KOPT-K1 (cell line): Measurements from ENCODE around the gene CA5A.

ENCODE experiments used
- H3K27ac ChIP-seq: fragments of 200-600 bp; sonication (generic); 2 replicates; pipeline ENCODE4 v1.5.1; 2016; ENCODE audit warnings: antibody characterized with exemption, mild to moderate bottlenecking, low read depth, low read length; ENCODE audit not compliant: poor library complexity, severe bottlenecking
- H3K36me3 ChIP-seq: fragments of 200-600 bp; sonication (generic); 2 replicates; pipeline ENCODE4 v1.5.1; 2017; ENCODE audit warnings: antibody characterized with exemption, mild to moderate bottlenecking, low read length, moderate library complexity; ENCODE audit not compliant: insufficient read depth
- H3K9me3 ChIP-seq: fragments of 200-600 bp; sonication (generic); 2 replicates; pipeline ENCODE4 v1.5.1; 2017; ENCODE audit warnings: antibody characterized with exemption, low read length, mild to moderate bottlenecking; ENCODE audit not compliant: insufficient read depth, poor library complexity, severe bottlenecking

The CA5A gene

DNA sequence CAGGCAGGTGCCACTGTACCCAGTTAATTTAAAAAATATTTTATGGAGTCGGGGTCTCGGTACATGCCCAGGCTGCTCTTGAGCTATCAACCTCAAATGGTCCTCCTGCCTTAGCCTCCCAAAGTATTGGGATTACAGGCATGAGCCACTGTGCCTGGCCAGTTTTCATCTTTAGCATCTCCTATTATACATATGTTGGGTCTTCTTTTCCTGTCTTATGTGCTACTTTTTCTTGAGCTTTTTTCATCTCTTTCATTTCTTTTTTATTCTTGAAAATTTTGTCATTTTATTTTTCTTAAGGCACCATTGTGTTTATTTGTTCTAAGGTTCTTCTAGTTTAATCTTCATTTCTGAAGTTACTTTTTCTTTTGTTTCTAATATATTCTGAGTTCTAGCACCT lies 35.6 kb upstream of the CA5A start:
- Histone ChIP-seq H3K36me3 (peaks cover 15% of the 10 kb centered on the region), H3K27ac (no peak overlapping the region), H3K9me3 (peaks cover 19% of the 10 kb centered on the region)

DNA sequence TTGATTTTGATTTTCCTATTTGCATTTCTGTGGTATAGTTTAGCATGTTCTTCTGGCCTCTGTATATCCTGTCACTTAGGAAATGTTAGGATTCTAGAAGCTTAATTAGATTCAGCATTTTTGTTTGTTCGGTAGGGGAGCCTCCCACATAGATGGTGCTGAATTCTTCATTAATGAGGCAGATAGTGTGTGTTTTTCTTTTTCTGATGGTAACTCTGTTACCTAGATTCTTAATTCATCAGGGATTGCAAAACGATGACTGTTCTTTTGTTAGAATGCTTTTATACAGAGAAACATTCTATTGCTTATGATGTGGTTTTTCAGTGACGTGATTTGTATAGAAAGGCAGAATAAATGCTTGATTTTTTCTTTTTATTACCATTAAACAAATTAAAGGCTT lies 33.9 kb upstream of the CA5A start:
- Histone ChIP-seq H3K27ac (no peak overlapping the region), H3K36me3 (peaks cover 12% of the 10 kb centered on the region), H3K9me3 (peaks cover 19% of the 10 kb centered on the region)

DNA sequence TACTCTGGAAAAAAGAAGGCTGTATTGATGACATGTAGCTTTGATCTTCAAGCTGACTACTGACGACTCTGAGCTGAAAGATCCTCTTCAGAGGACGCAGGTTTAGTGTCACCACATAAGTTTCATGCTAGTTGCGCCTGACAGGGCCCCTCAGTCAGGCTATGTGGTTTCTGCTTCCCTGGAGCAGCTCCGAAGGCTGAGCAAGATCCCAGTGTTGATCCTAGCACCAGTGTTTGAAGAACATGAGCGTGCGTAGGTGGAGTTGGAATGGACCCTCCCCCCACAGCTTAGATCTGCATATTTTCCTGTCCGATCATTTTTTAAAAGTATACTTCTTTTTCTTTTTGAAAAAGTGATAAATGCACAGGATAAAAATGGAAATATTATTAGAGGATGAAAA lies 32.2 kb upstream of the CA5A start:
- peaks cover 10% of the 10 kb centered on the region; the same call in 1 of the 2 replicates for H3K36me3 ChIP-seq
- H3K27ac ChIP-seq: no peak overlapping the region
- H3K9me3 ChIP-seq: peaks cover 19% of the 10 kb centered on the region

DNA sequence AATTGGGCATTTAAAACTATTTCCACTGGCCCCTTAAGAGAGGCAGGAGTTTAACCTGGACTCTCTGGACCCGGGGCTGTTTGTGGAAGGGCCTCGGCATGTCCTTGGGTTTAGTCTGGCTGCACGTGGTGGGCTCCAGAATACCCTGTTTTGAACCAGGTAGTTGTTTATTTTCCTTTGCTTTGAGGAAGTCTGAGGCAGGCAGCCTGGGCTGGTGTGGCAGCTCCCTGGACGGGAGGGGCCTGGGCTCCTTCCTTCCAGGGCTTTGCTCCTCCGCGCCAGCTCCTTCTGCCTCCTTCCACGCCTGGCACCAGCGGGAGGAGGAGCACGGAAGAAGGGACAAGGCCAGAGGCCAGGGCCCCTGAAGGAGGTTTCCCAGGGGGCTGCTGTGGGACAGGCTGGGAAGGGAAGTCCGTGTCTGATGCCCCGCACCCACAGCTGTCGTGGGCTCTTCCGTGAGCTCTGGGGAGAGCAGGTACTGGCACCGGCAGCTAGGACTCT lies 30.4 kb upstream of the CA5A start:
- H3K27ac ChIP-seq: no peak overlapping the region
- H3K9me3 ChIP-seq: peaks cover 8% of the 10 kb centered on the region
- peaks cover 8% of the 10 kb centered on the region; the same call in 1 of the 2 replicates for H3K36me3 ChIP-seq

- Histone ChIP-seq H3K27ac (no peak overlapping the region), H3K9me3 (peaks cover 2% of the 10 kb centered on the region), H3K36me3 (peaks cover 2% of the 10 kb centered on the region; the same call in 1 of the 2 replicates)
Measured at GRCh38 chr16:87966064-87966645, 29.8 kb upstream of the CA5A start.

- no peak overlapping the region for H3K27ac ChIP-seq
- H3K36me3 ChIP-seq: no peaks in the 10 kb centered on the region
- no peaks in the 10 kb centered on the region for H3K9me3 ChIP-seq
Measured at GRCh38 chr16:87965417-87965816, 29.1 kb upstream of the CA5A start.

DNA sequence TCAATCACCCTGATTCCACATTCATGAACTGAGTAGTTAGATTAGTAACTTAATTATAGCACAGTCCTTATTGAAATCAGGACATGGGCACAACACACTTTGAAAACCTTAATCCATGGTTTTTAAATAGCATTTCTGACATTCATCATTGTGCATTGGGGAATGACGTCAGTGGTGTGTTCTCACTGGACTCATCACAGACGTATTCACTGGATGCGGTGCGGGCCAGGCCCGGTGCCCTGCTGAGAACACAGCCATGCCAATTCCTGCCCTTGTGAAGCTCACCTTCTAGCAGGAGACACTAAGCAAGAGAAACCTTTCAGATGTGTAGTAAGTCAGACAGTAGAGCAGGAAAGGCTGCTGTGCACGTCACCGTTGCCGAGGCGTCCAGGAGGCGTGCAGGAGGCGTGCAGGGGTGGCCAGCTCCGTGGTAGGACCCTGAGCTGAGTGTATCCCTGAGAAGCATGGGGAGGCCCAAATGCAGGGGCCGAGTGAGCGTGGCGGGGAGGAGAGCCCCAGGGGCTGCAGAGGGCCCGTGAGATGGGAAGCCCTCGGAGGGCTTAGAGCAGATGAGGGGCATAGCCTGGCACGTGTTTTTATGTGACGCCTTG lies 27.8 kb upstream of the CA5A start:
- Histone ChIP-seq H3K9me3 (no peaks in the 10 kb centered on the region), H3K27ac (no peak overlapping the region)

DNA sequence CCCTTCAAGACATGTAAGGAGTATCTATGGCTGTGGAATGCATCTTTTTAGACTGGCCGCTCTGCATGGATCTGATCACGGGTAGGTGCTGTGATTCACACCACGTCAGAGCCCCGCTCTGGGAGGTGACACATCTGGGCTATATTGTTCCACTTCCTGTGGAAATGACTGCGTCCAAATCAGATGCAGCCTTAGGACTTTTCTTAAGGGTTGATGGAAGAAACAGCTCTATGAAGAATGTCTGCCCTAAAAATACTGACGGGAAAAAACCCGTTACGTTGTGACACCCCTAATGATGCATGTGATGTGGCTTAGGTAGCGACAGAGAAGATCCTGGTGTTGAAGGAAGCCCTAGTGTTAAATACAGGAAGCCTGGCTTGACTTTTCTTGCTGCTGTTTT lies 27.1 kb upstream of the CA5A start:
- Histone ChIP-seq H3K36me3 (peaks cover 6% of the 10 kb centered on the region; the same call in 1 of the 2 replicates), H3K9me3 (no peaks in the 10 kb centered on the region), H3K27ac (no peak overlapping the region)

More for the DNA sequence above, 27.8 kb upstream of the CA5A start:
- no peaks in the 10 kb centered on the region for H3K36me3 ChIP-seq

DNA sequence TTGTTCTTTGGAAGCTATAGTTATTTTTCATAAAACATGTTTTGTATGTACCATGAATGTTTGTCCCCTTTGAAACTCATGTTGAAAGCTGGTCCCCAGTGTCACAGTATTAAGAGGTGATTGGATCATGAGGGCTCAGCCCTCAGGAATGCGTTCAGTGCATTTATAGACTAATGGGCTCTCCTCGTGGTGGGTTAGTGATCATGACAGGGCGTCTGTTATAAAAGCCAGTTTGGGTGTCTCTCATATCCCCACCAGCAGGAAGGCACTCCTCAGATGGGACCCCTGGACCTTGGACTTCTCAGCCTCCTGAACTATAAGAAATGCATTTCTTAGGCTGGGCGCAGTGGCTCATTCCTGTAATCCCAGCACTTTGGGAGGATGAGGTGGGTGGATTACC lies 25.3 kb upstream of the CA5A start:
- H3K9me3 ChIP-seq: no peaks in the 10 kb centered on the region
- peaks cover 21% of the 10 kb centered on the region for H3K36me3 ChIP-seq
- no peak overlapping the region for H3K27ac ChIP-seq

DNA sequence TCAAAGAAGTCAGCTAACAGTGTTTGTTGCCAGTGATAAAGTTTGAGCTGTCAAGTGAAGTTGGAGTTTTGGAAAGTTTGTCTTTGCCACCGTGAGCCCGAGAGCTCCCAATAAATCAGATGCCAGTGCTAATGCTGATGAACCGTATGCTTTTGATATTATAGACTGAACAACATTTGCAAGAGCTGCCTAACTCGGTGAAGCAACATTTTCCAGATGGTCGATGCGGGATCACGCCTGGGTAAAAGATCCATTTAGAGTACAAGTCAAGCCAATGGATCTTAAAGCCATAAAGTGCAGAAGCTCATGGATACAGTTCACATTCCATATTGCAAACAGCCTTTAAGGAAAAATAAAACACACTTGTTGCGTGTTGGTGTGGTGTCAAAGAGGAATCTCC lies 24.5 kb upstream of the CA5A start:
- Histone ChIP-seq H3K27ac (no peak overlapping the region), H3K9me3 (no peaks in the 10 kb centered on the region), H3K36me3 (peaks cover 21% of the 10 kb centered on the region)

DNA sequence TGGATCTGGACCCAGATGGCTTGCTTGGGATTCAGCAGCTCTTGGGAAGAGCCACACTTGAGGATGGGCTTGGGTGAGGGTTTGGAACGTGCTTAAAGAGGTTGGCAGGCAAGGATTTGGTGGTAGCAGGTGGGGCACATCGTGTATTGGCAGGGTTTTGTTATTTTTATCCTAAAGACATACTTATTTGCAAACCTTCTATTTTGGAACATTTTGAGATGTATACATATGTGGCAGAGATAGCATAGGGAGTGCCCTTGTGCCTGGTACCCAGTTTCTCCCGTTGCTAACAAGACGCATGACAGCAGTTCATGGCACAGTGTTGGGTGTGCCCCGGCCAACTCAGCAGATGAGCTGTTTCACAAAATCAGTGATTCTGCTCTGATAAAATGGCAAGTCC lies 24.0 kb upstream of the CA5A start:
- H3K36me3 ChIP-seq: peaks cover 21% of the 10 kb centered on the region
- no peak overlapping the region for H3K27ac ChIP-seq
- H3K9me3 ChIP-seq: no peaks in the 10 kb centered on the region

DNA sequence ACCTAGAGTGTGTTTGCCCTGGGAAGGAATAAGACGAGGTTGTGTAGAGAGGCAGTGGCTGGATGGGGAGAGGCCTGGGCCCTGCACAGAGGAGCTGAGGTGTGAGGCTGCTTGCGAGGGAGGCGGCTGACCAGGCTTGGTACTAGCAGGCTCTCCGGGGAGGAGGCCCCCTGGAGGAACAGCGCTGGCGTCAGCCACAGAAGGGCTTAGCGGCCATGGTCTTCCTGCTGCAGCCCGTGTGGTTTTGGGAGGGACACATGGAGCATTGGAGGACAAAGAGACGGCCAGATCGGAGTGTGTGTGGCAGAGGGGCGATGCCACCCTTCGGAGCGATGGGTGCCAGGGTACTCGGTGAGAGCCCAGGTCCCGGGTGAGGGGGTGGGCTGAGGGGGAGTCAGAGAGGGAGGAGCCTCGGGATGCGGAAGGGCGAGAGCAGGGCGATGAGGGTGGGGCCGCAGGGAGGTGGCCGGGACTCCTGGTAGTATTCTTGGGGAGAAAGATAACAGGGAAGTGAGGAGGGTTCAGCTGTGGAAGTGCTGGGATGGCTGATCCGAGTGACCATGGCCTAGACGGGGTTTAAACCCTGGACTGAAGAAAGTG lies 23.2 kb upstream of the CA5A start:
- H3K36me3 ChIP-seq: peaks cover 26% of the 10 kb centered on the region
- H3K27ac ChIP-seq: no peak overlapping the region
- H3K9me3 ChIP-seq: no peaks in the 10 kb centered on the region

DNA sequence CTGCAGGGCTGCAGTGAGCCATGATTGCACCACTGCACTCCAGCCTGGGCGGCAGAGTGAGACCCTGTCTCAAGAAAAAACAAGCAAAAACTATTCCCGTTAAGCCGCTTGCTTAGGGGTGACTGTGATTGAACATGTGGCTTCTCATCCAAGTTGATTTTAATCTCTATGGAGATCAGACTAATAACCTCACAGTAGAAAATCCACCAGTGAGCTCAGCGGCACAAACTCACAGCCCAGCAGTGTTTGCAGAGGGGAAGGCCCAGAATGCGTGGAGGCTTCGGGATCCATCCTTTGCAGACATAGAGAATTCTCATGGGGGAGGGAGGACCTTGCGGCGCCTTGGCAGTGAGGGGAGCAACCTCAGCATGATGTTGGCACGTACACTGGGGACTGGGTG lies 22.3 kb upstream of the CA5A start:
- H3K27ac ChIP-seq: no peak overlapping the region

GRCh38 chr16:87957296-87958094 lies 21.2 kb upstream of the CA5A start:
- Histone ChIP-seq H3K9me3 (no peaks in the 10 kb centered on the region), H3K36me3 (peaks cover 40% of the 10 kb centered on the region)

More for the DNA sequence above, 22.3 kb upstream of the CA5A start:
- Histone ChIP-seq H3K36me3 (peaks cover 34% of the 10 kb centered on the region), H3K9me3 (no peaks in the 10 kb centered on the region)

More at GRCh38 chr16:87957296-87958094, 21.2 kb upstream of the CA5A start:
- H3K27ac ChIP-seq: peak overlapping the region; percentile 82
